Activated CD8-positive, alpha-beta memory T cell treated with anti-CD3 and anti-CD28 coated beads, Interleukin-2, amount 50 U/mL, for 1 hour (primary cell): ENCODE data around the gene ABCC8.

ENCODE experiments used
- DNase-seq: peaks from one replicate; pipeline ENCODE4 v3.0.0-alpha.2; 2020; ENCODE audit errors: extremely low read depth

The ABCC8 gene

GRCh38 chr11:17471501-17471900 lies 5.1 kb downstream of the ABCC8 start:
- no peak for DNase-seq

DNA sequence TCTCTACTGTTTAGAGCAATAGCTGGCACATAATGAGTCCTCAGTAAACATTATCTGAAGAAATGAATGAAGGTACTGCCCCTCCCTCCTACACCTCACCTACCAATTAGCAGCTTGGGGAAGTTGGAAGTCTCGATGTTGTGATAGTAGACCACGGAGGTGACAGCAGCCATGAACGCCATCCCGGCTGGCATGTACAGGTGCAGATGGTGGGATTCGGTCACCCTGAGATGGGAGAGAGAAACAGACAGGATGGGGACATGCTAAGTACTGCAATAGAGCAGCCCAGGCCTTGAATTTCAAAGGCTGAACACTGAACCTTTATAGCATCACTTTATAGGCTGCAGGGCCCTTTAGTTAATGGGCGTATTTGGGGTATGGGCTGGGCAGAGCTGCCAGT lies 6.6 kb downstream of the ABCC8 start:
- DNase-seq: no peak

- no peak for DNase-seq
Observed at GRCh38 chr11:17468122-17468521, 8.5 kb downstream of the ABCC8 start.

- DNase-seq: no peak
Observed at GRCh38 chr11:17463546-17464174, 13.0 kb downstream of the ABCC8 start.

DNA sequence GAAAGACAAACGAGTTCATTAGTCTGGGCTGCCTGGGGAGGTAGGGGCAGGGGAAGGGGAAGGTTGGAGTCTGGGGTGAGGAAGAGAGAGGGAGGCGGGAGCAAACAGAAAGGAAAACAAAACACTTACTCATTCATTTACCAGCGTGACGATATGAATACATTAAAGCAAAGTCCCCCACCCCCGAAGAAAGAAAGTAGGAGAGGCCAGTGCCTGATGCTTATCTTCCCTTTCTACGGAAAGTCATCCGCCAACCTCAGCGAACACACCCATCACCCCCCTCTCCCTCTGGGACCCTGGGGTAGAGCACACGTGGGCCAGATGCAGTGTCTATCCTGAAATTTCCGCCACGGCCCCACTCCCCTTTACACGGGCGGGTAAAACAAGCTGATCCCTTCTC lies 13.7 kb downstream of the ABCC8 start:
- DNase-seq: no peak

DNA sequence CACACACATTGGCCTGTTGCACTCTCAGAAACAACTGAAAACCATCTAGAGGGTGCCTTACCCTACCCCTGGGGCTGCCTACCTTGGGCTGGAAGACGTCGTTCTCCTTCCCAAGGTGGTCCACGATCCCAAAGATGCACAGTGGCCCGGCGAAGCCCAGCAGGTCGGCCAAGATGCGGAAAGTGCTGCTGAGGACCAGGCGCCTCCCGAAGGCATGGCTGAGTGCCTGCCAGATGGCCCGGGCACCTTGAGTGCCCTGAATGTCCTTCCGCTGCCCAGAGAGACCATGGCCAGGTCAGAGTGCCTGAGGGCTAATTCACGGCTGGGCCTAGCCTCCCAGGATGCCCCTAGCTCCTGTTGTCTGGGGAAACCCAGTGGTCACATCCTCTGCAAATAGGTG lies 16.2 kb downstream of the ABCC8 start:
- DNase-seq: no peak

- no peak for DNase-seq
Observed at GRCh38 chr11:17459236-17459896, 17.3 kb downstream of the ABCC8 start.

DNA sequence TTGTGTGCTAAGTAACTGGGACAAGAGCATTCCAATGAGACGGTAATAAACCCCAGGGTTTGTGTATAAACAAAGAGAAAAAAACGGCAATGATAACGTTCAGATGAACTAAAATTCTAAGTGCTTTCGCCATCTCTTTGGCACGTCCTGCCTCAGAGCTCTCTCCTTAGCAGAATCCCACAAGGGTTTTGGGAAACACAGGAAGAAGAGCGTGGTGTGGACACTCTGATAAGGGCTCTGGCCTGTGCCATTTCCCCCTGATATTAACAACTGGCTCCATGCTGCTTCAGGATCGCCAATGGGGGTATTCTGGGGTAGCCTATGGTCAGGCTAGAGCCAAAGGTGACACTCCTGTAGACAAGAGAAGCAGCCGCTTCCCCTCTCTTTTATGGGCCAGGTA lies 18.4 kb downstream of the ABCC8 start:
- DNase-seq: no peak

DNA sequence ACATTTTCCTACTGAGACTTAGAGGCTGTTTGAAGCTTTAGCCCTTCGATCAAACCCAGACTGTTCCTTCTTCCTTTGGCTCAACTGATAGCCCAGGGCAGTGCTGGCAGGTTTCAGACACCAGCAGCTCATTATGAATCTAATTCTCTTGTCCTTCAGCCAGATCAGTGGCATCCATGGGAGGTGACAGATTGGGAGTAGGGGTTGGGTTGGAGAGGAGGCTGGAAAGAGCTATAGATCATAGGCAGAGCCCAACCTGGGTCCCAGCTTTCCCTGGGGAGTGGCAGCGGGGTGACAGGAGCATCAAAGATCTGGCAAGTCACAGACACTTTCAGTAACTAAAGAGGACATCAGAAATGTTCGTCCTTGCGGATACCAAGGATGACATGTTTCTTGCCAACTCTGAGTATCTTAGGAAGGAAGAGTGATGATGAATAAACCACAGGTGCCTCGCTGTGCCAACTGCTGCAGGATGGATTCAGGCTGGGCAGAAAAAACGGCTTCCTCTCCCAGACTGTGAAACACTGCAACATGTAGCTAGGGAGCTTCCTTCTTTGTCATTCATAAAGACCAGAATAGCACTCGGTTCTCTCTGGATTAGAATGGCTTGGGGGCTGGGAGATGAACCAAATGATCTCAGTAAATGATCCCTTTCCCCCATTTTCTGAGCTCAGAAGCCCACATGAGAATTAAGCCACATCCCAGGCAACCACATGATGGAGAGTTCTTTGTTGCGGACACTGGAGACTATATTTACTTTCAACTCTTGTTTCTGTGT lies 19.1 kb downstream of the ABCC8 start:
- no peak for DNase-seq

DNA sequence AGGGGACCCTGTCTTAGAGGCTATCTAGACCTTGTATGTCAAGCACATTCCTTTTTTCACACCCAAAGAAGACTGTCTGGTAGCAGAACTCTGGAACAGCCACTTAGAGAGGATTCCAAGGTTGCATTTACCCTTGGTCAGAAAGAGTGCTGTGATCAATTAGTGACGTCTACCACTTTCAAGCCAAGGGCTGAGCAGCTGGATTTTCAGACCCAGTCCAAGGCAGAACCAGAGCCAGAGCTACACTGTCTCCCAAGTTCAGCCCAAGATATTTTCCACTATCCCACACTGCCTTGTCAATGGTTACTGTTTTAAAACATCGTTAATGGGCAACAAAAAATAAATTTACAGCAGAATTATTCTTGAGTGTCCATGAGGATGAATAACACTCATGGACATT lies 24.0 kb downstream of the ABCC8 start:
- no peak for DNase-seq

GRCh38 chr11:17449158-17449557 lies 27.5 kb downstream of the ABCC8 start:
- DNase-seq: no peak

DNA sequence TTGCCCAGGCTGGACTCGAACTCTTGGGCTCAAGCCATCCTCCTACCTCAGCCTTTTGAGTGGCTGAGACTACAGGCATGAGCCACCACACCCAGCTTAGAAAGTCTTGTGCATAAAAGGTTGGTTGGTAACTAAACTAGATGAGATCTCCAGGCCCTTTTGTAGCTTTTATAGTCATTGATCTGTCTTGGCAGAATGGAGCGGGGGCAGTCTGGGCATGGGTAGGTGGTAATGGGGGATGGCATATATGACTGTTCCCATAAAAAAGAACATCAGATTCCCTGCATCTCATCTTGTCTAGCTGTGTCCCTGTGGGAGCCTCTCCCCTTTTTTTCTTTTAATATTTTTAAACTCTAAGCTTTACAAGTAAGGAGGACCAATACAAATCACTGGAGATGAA lies 30.2 kb downstream of the ABCC8 start:
- no peak for DNase-seq

DNA sequence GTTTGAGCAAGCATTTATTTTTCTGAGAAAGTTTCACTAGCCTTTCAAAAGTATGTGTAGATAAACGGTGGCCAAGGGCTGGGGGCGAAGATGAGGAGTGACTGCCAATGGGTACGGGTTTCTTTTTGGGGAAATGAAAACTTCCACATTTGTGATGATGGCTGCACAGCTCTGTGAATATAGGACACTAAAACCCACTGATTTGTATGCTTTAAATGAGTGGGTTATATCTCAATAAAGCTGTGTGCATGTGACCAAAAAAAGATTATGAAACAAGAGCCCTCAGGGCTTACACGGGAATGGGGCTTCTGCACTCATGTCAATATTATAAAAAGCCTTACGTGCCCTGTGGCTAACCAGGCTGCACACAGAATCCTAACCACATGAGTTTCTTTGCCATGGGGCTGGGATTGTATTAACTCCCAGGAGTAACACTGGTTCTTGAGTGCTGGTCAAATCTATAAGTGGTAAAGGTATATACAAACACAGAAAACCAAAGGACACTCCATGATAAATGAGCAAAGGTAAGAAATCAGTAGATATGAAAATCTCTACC lies 31.3 kb downstream of the ABCC8 start:
- no peak for DNase-seq

- DNase-seq: no peak
Observed at GRCh38 chr11:17443926-17444690, 32.5 kb downstream of the ABCC8 start.

- DNase-seq: no peak
Observed at GRCh38 chr11:17443423-17443822, 33.2 kb downstream of the ABCC8 start.

GRCh38 chr11:17443000-17443399 lies 33.6 kb downstream of the ABCC8 start:
- no peak for DNase-seq

- no peak for DNase-seq
Observed at GRCh38 chr11:17439316-17439782, 37.3 kb downstream of the ABCC8 start.

DNA sequence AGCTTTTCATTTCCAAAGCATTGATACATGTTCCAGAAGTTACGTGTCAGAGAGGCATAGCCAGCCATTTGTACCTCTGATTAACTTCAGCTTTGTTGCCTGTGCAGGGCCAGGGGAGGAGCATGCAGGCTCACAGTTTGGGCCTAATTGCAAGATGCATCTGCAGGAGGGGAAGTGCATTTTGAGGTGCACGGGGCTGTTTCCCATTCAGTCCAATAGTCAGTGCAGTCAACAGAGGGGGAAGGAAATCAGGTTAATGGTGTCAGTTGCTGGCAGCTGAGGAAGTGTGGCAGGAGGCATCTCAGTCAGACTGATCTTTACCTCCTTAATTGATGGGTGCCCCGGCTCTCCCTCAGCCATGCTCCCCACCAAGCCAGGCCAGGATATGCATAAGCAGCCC lies 39.3 kb downstream of the ABCC8 start:
- no peak for DNase-seq

GRCh38 chr11:17434108-17434507 lies 42.5 kb downstream of the ABCC8 start:
- DNase-seq: no peak

DNA sequence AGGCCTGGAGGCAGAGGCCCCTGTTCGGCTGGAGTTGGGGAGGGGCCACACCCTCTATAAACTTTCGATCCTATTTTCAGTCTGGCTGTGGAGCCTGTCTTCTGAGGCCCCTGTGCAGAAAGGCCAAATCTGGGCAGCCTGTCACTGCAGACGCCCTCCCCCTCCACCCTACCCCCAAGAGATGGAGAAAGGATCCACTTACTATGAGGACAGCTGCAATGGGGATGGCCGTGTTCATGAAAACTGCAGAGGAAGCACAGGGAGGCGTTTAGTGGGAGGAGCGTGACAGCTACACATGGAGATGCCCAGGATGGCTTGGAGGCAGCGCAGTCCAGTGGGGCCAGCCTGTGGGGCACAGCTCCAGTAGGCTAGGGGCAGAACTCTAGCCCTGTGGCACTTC lies 44.6 kb downstream of the ABCC8 start:
- DNase-seq: no peak

- DNase-seq: no peak
Observed at GRCh38 chr11:17431139-17431538, 45.5 kb downstream of the ABCC8 start.

DNA sequence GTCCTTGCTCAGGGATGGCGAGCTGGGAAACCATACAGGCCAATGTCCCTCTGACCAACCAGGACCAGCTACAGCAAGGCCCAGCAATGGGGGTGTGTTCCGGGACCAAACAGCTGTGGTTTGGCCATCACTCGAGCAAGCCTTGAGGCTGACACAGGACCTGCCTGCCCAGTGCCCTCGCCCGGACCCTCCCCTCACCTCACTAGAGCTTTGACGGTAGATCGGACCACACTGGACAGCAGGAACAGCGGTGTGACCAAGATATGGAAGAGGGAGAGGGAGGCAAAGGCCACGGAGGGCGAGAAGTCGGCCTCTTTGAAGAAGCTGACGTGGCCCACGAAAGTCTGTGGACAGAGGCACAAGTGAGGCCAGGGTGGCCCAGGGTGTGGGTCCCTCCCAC lies 46.0 kb downstream of the ABCC8 start:
- no peak for DNase-seq
